Neural progenitor cell (in vitro differentiated cells): ENCODE measurements around the gene SERGEF. TPM values are rescaled to one million over a fixed set of nuclear protein-coding genes. Genes with fewer than 3 reads are reported as not detected.

Experiments used
- DNase-seq: peaks from one replicate; pipeline ENCODE4 v3.0.0-alpha.2; 2016; ENCODE audit warnings: low spot score
- H2AFZ ChIP-seq: fragments of 200-600 bp; sonication (generic); replicated peaks from 2 replicates; pipeline ENCODE4 v1.6.1; 2016; ENCODE audit warnings: antibody characterized with exemption
- H3F3A ChIP-seq: fragments of 200-600 bp; sonication (generic); 2 replicates; pipeline ENCODE4 v1.6.1; 2016; ENCODE audit warnings: antibody characterized with exemption, low read depth
- H3K27ac ChIP-seq: fragments of 200-600 bp; sonication (generic); 2 replicates; pipeline ENCODE4 v1.5.1; 2016; ENCODE audit warnings: mild to moderate bottlenecking
- H3K27me3 ChIP-seq: fragments of 200-600 bp; sonication (generic); 2 replicates; pipeline ENCODE4 v1.6.1; 2016; ENCODE audit warnings: mild to moderate bottlenecking, moderate library complexity
- H3K36me3 ChIP-seq: fragments of 200-600 bp; sonication (generic); 2 replicates; pipeline ENCODE4 v1.5.1; 2016
- H3K4me1 ChIP-seq: fragments of 200-600 bp; sonication (generic); 2 replicates; pipeline ENCODE4 v1.6.1; 2016; ENCODE audit warnings: mixed run types
- H3K4me2 ChIP-seq: fragments of 200-600 bp; sonication (generic); 2 replicates; pipeline ENCODE4 v1.6.1; 2016
- H3K4me3 ChIP-seq: fragments of 200-600 bp; sonication (generic); 2 replicates; pipeline ENCODE4 v1.5.1; 2016
- H3K79me2 ChIP-seq: fragments of 200-600 bp; sonication (generic); 2 replicates; pipeline ENCODE4 v1.6.1; 2016; ENCODE audit warnings: low read depth
- H3K9ac ChIP-seq: fragments of 200-600 bp; sonication (generic); 2 replicates; pipeline ENCODE4 v1.6.1; 2016
- H3K9me3 ChIP-seq: fragments of 200-600 bp; sonication (generic); 2 replicates; pipeline ENCODE4 v1.5.1; 2016; ENCODE audit warnings: low read depth
- H4K20me1 ChIP-seq: fragments of 200-600 bp; sonication (generic); 2 replicates; pipeline ENCODE4 v1.6.1; 2016; ENCODE audit warnings: low read depth
- H3K27ac Mint-ChIP-seq: 3 replicates; pipeline ENCODE4 v1.8.0; 2021; ENCODE audit warnings: mixed read lengths
- H3K27me3 Mint-ChIP-seq: 2 replicates; pipeline ENCODE4 v1.8.0; 2022; ENCODE audit warnings: low read depth, mild to moderate bottlenecking, inconsistent platforms, moderate library complexity, mixed read lengths; ENCODE audit not compliant: insufficient read depth
- H3K36me3 Mint-ChIP-seq: 3 replicates; pipeline ENCODE4 v1.8.0; 2021; ENCODE audit warnings: mixed read lengths
- H3K4me1 Mint-ChIP-seq: 3 replicates; pipeline ENCODE4 v1.8.0; 2021; ENCODE audit warnings: mixed read lengths
- H3K4me3 Mint-ChIP-seq: 3 replicates; pipeline ENCODE4 v1.8.0; 2021; ENCODE audit warnings: mild to moderate bottlenecking, moderate library complexity, mixed read lengths
- H3K9me3 Mint-ChIP-seq: 3 replicates; pipeline ENCODE4 v1.8.0; 2020; ENCODE audit warnings: mixed read lengths
- CTCF ChIP-seq: fragments of 200-600 bp; sonication (generic); IDR thresholded peaks from 2 replicates; pipeline ENCODE4 v1.5.1; 2017; ENCODE audit warnings: antibody characterized with exemption, mild to moderate bottlenecking
- EZH2 ChIP-seq: fragments of 200-600 bp; sonication (generic); IDR thresholded peaks from 2 replicates; pipeline ENCODE4 v1.6.1; 2017; ENCODE audit warnings: antibody characterized with exemption, mild to moderate bottlenecking, moderate library complexity
- EZH2phosphoT487 ChIP-seq: fragments of 200-600 bp; sonication (generic); IDR thresholded peaks from 2 replicates; pipeline ENCODE4 v1.6.1; 2017; ENCODE audit warnings: antibody characterized with exemption
- total RNA-seq: library from RNA; depleted of rRNA; stranded (reverse); fragments of >200 nt; gene quantifications from 2 replicates; pipeline ENCODE4 v1.2.3, GENCODE V29; 2015; ENCODE audit warnings: low replicate concordance

SERGEF gene
- total RNA-seq, 1 donor from 2014 or later: 35.1 TPM

DNA sequence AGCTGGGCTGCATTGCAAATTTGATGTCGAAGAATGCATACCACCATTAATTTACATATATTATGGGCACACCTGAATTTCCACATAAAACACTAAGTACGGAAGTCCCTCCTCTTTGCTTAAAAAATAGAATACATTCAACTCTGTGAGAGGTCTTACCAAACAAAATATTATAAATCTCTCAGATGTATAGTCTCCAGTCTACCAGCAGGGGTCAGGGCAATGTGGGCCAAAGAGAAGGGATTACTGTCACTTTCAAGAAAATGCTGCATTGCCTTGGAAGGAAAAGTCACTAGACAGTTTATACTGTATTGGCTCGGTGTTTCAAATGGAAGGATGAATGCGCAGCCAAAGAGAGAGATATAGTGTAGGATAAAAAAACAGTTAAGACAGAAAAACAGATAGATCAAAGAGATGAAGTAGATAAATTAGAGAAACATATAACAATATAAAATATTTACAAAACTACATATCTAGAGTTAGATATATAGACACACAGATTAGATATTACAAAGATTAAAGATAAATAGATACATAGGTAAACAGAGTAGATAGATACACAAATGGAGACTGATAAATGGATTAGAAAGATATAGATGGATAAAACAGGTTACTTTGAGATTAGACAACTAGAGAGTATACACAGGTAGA lies 20.9 kb downstream of the SERGEF start:
- H3F3A ChIP-seq: no peaks in the 10 kb centered on the region
- H4K20me1 ChIP-seq: no peaks in the 10 kb centered on the region
- H3K4me2 ChIP-seq: no peak overlapping the region
- no peak overlapping the region for H3K9ac ChIP-seq
- Mint-ChIP-seq H3K9me3 (no peaks in the 10 kb centered on the region), H3K4me3 (no peak overlapping the region), H3K36me3 (peaks cover 15% of the 10 kb centered on the region), H3K27ac (no peak overlapping the region), H3K4me1 (no peaks in the 10 kb centered on the region), H3K27me3 (no peaks in the 10 kb centered on the region)
- H3K4me3 ChIP-seq: no peak overlapping the region
- peak; percentile 67 for DNase-seq
- no peaks in the 10 kb centered on the region for H3K9me3 ChIP-seq
- no peak overlapping the region for H3K27ac ChIP-seq
- H2AFZ ChIP-seq: no peak overlapping the region
- H3K79me2 ChIP-seq: no peaks in the 10 kb centered on the region
- no peak for TF ChIP-seq EZH2
- peak; percentile 91 for TF ChIP-seq CTCF
- TF ChIP-seq EZH2phosphoT487: no peak
- H3K36me3 ChIP-seq: no peaks in the 10 kb centered on the region
- no peaks in the 10 kb centered on the region for H3K4me1 ChIP-seq
- H3K27me3 ChIP-seq: no peaks in the 10 kb centered on the region

DNA sequence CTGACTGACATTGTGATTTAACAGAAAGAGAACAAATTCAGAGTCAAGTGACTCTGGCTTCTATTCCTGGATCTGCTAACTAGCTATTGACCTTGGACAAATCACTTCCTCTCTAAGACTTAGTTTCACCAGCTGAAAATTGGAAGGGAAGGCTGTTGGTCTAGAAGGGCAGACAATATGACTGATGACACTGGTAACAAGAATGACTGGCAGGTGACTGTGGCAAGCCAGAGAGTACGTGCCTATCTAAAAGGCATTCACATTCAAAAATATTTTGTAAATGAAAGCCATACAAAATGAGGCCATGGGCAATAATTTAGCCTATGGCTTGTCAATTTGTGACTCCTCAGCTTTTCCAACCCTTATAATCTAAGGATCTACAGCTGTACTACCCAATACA lies 23.5 kb downstream of the SERGEF start:
- Histone ChIP-seq H4K20me1 (no peaks in the 10 kb centered on the region), H3K36me3 (no peaks in the 10 kb centered on the region), H3K4me3 (no peak overlapping the region), H3F3A (no peaks in the 10 kb centered on the region), H3K9ac (no peak overlapping the region), H3K27me3 (no peaks in the 10 kb centered on the region), H3K9me3 (no peaks in the 10 kb centered on the region), H3K79me2 (no peaks in the 10 kb centered on the region), H3K4me1 (no peaks in the 10 kb centered on the region), H3K4me2 (no peak overlapping the region), H3K27ac (no peak overlapping the region), H2AFZ (no peak overlapping the region)
- Mint-ChIP-seq H3K36me3 (peaks cover 13% of the 10 kb centered on the region), H3K27ac (no peak overlapping the region), H3K27me3 (no peaks in the 10 kb centered on the region), H3K4me3 (no peak overlapping the region), H3K9me3 (no peaks in the 10 kb centered on the region), H3K4me1 (no peaks in the 10 kb centered on the region)
- TF ChIP-seq CTCF: no peak
- TF ChIP-seq EZH2phosphoT487: no peak
- TF ChIP-seq EZH2: no peak
- no peak for DNase-seq

- Histone ChIP-seq H2AFZ (no peak overlapping the region), H3K36me3 (no peaks in the 10 kb centered on the region), H3K79me2 (no peaks in the 10 kb centered on the region), H3K4me2 (no peak overlapping the region), H3K27me3 (no peaks in the 10 kb centered on the region), H3K4me1 (no peaks in the 10 kb centered on the region), H3F3A (no peaks in the 10 kb centered on the region), H3K9me3 (no peaks in the 10 kb centered on the region), H3K4me3 (no peak overlapping the region), H3K9ac (no peak overlapping the region), H4K20me1 (no peaks in the 10 kb centered on the region), H3K27ac (no peak overlapping the region)
- H3K27me3 Mint-ChIP-seq: no peaks in the 10 kb centered on the region
- DNase-seq: no peak
- H3K36me3 Mint-ChIP-seq: peaks cover 20% of the 10 kb centered on the region
- no peaks in the 10 kb centered on the region for H3K9me3 Mint-ChIP-seq
- H3K4me3 Mint-ChIP-seq: no peak overlapping the region
- no peaks in the 10 kb centered on the region for H3K4me1 Mint-ChIP-seq
- no peak overlapping the region for H3K27ac Mint-ChIP-seq
- no peak for TF ChIP-seq EZH2phosphoT487
- no peak for TF ChIP-seq EZH2
- no peak for TF ChIP-seq CTCF
Observed at GRCh38 chr11:17988465-17988864, 24.4 kb downstream of the SERGEF start.
